Islet of Langerhans (tissue), 1 donor: ENCODE data around the gene QPRT.
"Not testable (repeated sequence)": the region's sequence is repeated elsewhere in the genome, so short reads cannot be mapped to it uniquely, and the experiment has no call there.

ENCODE experiments used
- FAIRE-seq: peaks from one replicate; lab custom pipeline; 2011; peaks lifted over from hg19 to GRCh38; lab: Jason Lieb, UNC

The QPRT gene

DNA sequence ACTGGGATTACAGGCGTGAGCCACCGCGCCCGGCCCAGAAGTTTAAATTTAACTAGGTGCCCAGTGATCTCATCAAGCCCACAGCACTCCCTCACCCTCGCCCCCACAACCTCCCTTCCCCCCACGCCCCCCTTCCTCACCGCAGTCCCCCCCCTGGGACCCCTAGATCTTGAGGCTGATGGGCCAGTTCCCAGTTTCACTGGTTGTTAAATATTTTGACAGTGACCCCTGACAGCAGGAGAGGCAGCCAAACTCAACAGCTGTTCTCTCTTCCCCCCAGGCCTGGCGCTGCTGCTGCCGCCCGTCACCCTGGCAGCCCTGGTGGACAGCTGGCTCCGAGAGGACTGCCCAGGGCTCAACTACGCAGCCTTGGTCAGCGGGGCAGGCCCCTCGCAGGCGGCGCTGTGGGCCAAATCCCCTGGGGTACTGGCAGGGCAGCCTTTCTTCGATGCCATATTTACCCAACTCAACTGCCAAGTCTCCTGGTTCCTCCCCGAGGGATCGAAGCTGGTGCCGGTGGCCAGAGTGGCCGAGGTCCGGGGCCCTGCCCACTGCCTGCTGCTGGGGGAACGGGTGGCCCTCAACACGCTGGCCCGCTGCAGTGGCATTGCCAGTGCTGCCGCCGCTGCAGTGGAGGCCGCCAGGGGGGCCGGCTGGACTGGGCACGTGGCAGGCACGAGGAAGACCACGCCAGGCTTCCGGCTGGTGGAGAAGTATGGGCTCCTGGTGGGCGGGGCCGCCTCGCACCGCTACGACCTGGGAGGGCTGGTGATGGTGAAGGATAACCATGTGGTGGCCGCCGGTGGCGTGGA, 15.6 kb downstream of the QPRT start:
- no peak for FAIRE-seq

DNA sequence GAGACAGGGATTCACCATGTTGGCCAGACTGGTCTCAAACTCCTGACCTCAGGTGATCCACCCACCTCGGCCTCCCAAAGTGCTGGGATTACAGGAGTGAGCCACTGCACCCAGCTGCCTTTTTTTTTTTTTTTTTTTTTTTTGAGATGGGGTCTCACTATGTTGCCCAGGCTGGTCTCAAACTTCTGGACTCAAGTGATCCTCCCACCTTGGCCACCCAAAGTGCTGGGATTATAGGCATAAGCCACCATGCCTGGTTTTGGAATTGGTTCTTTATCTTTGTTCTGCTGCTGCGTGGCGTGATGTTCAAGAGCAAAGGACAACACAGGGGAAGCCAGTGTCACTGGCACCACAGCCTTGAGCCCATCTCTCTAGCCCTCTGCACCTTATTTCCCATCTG, 16.7 kb downstream of the QPRT start:
- not testable (repeated sequence) for FAIRE-seq

DNA sequence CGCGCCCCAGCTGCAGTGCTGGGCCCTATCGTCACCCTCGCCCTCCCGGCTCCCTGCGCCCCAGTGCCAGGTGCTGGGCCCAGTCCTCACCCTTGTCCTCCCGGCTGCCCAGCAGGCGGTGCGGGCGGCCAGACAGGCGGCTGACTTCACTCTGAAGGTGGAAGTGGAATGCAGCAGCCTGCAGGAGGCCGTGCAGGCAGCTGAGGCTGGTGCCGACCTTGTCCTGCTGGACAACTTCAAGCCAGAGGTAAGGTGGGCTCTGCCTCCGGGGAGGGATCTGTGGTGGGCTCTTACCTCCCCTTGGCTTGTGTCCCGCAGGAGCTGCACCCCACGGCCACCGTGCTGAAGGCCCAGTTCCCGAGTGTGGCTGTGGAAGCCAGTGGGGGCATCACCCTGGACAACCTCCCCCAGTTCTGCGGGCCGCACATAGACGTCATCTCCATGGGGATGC, 17.9 kb downstream of the QPRT start:
- FAIRE-seq = no peak

DNA sequence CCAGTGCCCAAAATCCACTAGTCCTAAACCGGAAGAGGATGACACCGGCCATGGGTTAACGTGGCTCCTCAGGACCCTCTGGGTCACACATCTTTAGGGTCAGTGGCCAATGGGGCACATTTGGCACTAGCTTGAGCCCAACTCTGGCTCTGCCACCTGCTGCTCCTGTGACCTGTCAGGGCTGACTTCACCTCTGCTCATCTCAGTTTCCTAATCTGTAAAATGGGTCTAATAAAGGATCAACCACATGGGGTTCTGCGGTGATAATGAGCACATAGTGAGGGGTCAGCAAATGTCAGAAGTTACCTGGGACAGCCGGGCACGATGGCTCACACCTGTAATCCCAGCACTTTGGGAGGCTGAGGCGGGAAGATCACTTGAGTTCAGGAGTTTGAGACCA, 18.4 kb downstream of the QPRT start:
- no peak for FAIRE-seq

DNA sequence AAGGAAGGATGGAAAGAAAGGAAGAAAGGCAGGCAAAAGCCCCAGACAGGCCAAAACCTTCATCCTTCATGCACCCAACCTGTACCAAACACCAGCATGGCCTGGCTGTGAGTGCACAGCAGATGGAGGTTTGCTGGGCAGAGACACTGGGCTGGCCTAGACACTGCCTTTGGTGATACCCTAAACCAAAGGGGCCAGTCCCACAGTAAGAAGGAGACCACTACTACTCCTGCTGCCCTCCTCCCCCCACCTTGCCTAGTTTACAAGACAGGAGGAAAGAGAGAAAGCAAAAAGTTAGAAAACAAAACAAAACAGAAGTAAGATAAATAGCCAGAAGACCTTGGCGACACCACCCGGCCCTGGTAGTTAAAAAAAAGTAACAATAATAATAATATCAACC, 19.1 kb downstream of the QPRT start:
- FAIRE-seq = no peak

DNA sequence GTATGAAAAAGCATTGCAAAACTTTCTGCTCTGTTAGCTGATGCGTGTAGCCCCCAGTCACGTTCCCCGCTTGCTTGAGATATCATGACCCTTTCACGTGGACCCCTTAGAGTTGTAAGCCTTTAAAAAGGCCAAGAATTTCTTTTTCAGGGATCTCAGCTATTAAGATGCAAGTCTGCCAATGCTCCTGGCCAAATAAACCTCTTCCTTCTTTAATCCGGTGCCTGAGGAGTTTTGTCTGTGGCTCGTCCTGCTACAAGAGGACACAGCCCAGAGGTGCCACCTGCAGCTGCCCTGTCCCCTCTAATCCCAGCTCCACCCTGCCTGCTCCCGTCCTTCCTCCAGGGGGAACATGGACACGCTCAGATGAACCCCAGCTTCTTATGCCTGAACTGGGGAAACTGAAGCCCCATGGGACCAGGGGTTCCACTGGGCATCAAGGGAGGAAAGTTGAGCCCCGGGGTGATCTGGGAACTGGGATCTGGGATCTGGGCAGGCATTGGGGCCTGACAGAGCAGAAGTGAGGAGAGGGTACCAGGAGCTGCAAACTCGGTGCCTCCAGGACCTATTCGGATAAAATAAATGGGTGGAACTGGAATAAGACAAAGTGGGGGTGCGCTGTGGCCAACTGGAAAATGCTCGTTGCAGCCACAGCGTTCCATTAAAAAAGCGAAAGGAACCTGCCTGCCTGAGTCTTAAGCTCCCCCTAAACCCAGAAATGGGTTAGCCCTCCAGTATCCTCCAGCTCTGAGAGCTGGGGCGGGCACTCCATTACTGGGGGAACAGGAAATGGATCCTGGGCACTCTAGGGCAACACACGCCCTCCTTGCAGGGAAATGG, 19.7 kb downstream of the QPRT start:
- FAIRE-seq = no peak

DNA sequence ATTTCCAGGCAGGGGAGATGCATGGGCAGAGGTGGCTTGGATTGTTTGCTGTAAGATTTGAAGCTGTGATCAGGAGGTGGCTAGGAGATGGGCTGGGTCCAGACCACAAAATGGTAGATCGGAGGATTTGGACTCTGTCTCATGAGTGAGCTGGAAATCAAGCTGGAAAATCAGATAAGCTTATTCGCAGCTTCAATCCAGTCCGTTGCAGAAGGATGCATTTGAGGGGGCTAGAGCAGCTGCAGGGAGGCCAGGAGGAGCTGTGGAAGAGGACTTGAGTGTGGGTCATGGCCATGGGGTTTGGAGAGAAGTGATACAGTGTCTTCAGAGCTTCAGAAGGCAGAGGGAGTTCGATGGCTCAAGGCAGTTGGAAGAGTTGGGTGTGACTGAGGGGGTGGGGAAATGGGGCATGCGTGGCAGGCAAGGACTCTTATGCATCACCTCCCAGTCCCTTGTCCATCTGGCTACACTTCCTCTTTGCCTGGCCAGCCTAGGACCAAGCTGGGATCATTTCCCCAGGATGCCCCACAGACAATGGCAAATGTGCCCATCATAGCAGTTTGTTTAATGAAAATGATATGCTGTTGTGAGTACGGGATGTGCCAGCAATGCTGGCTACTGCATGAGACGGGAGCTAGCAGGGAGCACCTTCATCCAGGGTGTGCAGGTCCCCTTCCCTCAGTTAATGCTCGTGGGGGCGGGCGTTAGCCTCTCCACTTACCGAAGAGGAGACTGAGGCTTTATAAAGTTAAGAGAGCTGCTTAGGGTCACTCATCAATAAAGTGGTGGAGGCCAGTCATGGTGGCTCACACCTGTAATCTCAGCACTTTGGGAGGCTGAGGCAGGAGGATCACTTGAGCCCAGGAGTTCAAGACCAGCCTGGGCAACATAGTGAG, 20.6 kb downstream of the QPRT start:
- FAIRE-seq = no peak

DNA sequence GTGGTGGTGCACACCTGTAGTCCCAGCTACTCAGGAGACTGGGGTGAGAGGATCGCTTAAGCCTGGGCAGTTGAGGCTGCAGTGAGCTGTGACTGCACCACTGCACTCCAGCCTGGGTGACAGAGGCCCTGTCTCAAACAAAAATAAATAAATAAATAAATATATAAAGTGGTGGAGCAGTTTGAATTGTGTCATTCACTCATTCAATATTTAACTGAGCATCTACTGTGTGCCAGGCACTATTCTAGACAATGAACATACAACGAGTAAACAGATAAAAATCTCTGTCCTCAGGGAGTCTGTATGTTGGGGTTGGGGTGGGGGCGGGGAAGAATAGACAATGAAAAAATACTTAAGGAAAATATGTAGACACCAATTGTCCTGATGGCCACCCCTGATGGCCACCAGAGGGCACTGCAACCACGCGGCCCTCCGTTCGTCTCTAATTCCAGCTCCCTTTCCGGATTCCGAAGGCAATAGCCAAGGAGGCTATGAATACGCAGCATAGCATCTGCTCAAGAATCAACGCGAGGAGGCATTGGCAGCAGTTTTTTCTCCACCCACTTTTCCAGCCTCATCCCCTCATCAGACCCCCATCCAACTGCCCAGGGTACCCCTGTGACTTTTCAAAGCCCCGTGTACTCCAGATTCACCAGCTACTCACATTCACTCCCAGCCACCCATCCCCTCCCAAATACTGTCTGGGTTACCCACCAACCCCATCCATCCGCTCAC, 21.4 kb downstream of the QPRT start:
- no peak for FAIRE-seq

DNA sequence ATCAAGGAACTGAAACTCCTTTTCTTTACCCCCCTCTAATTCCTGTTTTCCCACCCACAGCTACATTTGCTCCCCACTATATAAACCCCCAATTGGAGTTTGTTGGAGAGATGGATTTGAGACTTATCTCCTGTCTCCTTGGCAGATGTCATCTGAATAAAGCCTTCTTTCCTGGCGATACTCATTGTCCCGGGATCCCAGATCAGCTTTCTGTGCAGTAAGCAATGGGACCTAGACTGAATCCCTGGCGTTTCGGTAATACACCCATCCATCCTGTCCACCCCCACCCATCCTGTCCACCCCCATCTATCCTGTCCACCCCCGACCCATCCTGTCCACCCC, 22.2 kb downstream of the QPRT start:
- FAIRE-seq = no peak

DNA sequence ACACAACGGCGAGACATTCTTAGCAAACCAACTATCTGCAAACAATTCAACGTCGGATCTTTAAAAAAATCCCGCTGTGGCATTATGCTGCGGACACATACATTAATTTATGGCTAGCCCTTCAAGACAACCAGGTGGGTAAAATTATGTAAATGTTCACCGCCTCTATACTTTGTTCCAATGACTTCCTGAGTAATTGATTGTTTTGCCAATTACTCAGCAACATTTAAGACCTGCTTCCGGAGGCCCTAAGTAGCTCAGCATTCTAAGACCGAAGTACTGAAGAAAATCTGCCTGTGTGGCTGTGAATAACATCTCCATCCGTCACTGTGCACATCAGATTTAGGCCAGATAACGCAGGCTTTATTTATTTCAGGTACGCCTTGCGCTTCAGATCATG, 23.3 kb downstream of the QPRT start:
- no peak for FAIRE-seq

DNA sequence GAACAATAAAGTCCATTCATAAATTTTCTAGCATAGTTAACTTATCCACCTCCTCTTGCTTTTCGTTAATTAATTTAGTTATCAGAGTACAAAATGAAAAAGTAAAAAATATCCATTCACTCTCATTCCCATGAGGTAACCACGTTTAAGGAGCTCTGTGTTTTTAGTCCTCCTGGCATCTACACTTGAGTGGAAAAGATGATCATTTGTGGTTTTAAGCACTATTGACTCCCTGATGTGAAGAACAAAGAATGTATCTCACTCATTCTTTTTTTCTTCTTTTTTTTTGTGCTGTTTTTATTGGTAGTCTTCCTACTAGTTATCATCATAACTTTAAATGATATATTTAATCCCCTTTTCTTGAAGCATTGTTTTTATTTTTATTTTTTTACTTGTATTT, 26.1 kb downstream of the QPRT start:
- no peak for FAIRE-seq

DNA sequence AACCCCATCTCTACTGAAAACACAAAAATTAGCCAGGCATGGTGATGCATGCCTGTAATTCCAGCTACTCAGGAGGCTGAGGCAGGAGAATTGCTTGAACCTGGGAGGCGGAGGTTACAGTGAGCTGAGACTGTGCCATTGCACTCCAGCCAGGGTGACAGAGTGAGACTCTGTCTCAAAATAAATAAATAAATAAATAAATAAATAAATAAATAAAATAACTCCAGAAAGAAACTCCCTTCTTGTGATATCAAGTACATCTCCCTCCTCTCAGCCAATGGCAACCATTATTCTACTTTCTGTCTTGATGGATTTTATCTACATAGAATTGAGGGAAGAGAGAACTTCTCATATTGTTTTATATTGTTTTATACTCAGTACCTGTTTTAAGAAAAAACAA, 28.2 kb downstream of the QPRT start:
- not testable (repeated sequence) for FAIRE-seq

DNA sequence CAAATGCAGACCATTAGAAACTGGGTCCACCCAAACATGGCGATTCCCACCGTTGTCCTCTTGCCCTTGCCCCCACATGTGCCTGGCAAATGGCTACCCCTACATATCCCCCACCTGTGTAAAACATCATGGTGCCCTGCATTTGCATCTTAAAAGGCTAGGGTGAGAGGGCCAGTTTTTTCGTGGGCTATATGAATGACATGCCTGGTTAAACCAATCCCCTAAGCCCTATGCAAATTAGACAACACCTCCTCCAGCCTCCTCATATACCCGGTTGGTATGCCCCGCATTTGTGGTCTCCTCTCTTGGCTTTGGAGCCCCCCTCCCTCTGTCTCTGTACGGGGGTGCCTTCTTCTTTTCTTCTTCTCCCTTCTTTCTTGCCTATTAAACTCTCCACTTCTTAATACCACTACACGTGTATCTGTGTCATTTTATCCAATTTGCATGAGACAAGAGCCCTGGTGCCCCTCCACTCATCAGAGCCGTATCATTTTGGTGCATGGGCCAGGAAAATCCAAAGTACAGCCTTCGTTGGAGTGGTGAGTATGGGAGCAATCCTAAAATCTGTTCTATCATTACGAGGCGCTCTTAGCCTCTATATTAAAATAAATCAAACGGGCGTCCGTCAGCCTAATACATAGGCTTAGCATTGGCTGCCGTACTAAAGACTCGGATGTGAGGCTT, 30.1 kb downstream of the QPRT start:
- FAIRE-seq = no peak

DNA sequence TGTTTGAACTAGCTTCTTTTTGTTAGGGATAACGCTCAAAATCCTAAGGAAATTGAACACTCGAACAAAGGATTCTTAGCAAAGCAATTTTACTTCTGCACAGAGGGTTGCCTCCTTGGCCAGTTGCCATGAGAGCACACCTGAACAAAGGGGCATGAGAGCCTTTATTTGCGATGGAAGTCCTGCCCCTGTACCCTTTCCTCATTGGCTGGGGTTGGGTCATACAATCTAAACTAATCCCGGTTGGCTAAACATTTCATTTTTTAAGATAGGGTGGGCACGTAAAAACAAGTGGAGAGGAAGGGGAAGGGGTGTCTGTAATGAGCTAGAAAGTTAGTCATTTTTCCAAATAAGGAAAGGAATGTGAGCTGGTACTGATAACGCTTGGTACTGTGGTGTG, 30.7 kb downstream of the QPRT start:
- FAIRE-seq = not testable (repeated sequence)

DNA sequence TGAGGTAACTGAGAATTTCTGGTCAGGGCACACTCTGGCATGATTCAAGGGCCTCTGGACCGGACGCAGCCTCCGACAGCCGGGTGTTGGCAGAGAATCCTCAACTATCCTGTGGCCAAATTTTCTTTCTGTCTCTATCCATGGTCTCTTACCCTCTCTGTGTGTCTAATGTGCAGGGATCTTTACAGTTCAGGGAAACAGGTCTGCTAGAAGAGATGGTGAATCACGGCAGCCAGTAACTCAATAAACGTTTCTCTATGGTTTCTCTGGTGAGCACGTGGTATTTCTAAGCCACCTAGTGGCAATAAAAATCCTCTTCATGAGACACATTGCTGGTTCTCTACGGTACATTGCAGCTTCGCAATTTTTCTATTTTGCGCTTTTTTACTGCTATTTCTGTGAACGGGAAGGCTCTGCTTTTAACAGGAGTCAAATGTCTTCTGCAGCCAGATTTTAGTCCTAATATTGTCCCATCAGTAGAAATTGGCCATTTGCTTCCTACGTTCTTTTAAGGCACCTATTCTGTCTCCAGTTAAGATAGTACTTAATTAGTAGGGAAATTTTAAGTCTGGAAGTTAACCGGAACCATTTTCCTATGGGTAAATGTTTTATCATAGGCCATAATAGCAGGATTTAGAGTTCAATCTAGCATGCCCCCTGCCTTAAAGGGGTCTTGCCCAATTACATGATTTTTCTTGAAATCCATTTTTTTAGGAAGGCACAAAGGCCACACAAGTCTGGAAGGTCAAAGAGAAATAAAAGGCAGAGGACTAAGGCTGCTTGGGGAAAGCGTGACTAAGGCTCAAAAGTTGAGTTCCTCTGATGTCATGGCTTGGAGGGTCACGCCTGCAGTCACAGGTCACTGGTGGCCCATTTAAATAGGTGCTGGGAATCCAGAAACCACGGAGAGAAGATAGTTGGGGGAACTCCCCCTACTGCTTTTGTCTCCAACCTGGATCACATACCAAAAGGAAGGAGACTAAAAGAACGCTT, 31.5 kb downstream of the QPRT start:
- peak; percentile 68 for FAIRE-seq

DNA sequence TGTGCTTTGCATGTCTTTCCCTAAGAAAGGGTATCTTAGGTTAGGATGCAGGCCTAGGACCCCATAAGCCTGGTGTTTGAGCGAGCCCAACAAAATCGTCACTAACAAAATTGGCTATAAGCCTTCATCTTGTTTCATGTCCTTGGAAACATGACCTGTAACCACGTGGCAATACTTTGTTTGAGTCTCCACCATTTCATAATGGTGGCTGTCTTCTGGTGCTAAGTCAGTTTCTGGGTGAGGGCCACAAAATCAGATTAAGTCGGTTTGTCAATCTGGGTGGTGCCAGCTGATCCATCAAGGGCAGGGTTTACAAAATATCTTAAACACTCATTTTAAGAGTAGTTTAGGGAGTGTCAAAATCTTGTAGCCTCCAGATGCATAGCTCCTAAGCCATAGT, 33.8 kb downstream of the QPRT start:
- FAIRE-seq = no peak

DNA sequence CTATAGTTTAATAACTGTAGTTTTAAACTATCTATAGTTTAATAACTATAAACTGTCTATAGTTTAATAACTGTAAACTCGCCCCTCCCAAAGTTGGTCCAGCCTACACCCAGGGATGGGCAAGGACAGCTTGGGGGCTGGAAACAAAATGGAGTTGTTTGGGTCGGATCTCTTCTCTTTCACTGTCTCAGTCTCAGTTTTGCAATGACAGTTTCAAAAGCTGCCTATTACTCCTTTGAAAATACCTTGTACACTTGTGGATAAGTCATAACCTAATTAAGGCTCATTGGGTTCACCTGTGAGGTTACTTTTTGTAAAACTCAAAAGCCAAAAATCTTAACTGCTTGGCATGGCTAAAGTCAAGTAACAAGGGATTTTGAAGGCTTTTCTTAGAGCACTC, 35.4 kb downstream of the QPRT start:
- FAIRE-seq = no peak

DNA sequence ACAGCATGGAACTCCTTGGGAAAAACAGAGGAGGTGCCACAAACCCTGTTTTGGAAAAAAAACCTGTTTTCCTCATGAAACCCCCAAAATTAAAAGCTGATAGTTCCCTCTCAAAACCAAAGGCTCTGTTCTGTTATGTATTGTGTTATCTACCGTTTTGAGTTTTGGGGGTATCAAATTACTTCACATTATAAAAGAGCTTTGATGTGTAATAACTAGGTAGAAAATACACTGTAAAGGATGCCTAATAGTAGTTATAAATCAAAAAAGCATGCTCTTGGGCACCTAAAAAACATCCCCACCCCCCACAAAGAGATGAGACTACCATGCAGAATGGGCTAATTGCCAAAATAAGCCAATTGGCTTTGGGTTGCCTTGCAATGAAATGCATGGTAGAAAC, 36.0 kb downstream of the QPRT start:
- no peak for FAIRE-seq

DNA sequence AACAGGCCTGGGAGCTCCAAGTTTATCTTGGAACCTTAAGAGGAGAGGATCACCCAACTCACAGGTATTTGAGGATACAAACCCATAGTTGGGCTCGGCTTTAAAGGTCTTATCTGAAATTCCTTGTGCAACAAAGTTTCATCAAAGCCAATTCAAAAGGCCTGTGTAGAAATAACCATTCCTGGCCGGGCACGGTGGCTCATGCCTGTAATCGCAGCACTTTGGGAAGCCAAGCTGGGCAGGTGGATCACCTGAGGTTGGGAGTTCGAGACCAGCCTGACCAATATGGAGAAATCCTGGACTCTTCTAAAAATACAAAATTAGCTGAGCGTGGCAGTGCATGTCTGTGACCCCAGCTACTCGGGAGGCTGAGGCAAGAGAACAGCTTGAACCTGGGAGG, 38.1 kb downstream of the QPRT start:
- no peak for FAIRE-seq

DNA sequence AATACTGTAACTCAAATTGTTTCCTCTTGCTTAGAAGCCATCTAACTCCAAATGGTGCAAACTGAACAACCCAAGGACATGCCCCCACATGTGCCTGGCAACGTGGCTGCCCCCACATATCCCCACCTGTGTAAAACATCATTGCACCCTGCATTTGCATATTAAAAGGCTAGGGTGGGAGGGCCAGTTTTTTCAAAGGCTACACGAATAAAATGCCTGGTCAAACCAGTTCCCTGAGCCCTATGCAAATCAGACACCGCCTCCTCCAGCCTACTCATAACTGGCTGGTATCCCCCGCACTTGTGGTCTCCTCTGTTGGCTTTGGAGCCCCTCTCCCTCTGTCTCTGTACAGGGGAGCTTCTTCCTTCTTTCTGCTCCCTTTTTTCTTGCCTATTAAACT, 40.1 kb downstream of the QPRT start:
- no peak for FAIRE-seq
